ENCODE data around the gene SLC35G2.
"Not testable (repeated sequence)": the region's sequence is repeated elsewhere in the genome, so short reads cannot be mapped to it uniquely, and the experiment has no call there.

The SLC35G2 gene

GRCh38 chr3:136901391-136901790 lies 82.5 kb downstream of the SLC35G2 start:
- Histone ChIP-seq H3K9me3 (peaks cover 71% of the 10 kb centered on the region), H3K4me2 (no peak overlapping the region), H4K20me1 (peaks cover 55% of the 10 kb centered on the region), H3K4me3 (no peak overlapping the region), H3K4me1 (peaks cover 9% of the 10 kb centered on the region; the same call in 1 of the 2 replicates), H3K36me3 (peaks cover 58% of the 10 kb centered on the region), H3K27ac (no peak overlapping the region), H3K9ac (no peak overlapping the region), H3K27me3 (no peaks in the 10 kb centered on the region)
- no peak for TF ChIP-seq Cebpa-rat (IDR thresholded peaks at IDR 0.05)

DNA sequence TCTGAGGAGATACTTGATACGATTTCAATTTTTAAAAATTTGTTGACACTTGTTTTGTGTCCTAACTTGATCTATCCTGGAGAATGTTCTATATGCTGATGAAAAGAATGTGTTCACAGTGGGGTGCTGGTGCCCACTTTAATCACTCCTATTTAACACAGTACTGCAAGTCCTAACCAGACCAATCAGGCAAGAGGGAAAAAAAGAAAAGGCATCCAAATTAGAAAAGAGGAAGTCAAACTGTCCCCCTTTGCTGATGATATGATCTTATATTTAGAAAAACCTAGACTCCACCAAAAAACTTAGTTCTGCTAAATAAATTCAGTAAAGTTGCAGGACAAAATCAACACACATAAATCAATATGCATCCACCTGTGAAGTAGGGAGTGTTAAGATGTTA lies 83.6 kb downstream of the SLC35G2 start:
- Histone ChIP-seq H3K4me2 (0 out of 2 replicates have a peak overlapping the region, but pooled peaks have one; percentile 7), H3K9me3 (peaks cover 75% of the 10 kb centered on the region), H3K36me3 (peaks cover 57% of the 10 kb centered on the region), H4K20me1 (peaks cover 59% of the 10 kb centered on the region)
- H3K4me1 ChIP-seq, H3K27me3 ChIP-seq, H3K4me3 ChIP-seq, H3K27ac ChIP-seq, H3K9ac ChIP-seq: not testable (repeated sequence)

- Histone ChIP-seq H3K4me1 (peaks cover 9% of the 10 kb centered on the region; the same call in 1 of the 2 replicates), H4K20me1 (peaks cover 69% of the 10 kb centered on the region)
- no peak for TF ChIP-seq Cebpa-rat (IDR thresholded peaks at IDR 0.05)
Observed at GRCh38 chr3:136903899-136904298, 85.0 kb downstream of the SLC35G2 start.

DNA sequence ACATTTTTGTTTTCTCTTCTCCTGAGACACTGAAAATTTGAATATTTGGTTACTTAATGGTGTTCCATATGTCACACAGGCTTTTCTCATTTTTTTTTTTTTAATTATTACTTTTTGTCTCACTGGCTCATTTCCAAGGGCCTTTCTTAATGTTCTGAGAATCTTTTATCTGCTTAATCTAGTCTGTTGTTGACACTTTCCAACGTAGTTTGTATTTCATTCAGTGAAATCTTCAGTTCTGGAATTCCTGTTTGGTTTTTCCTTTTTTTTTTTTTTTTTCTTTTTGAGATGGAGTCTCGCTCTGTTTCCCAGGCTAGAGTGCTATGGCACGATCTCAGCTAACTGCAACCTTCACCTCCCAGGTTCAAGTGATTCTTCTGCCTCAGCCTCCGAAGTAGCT lies 85.8 kb downstream of the SLC35G2 start:
- H3K27me3 ChIP-seq = no peaks in the 10 kb centered on the region
- no peak overlapping the region for H3K4me2 ChIP-seq
- no peak overlapping the region for H3K9ac ChIP-seq
- no peak for TF ChIP-seq Cebpa-rat (IDR thresholded peaks at IDR 0.05)
- H3K27ac ChIP-seq = no peak overlapping the region
- peaks cover 69% of the 10 kb centered on the region for H4K20me1 ChIP-seq
- no peak overlapping the region for H3K4me3 ChIP-seq
- H3K4me1 ChIP-seq = peaks cover 9% of the 10 kb centered on the region; the same call in 1 of the 2 replicates
- peaks cover 62% of the 10 kb centered on the region for H3K9me3 ChIP-seq
- H3K36me3 ChIP-seq = peaks cover 48% of the 10 kb centered on the region

More at GRCh38 chr3:136903899-136904298, 85.0 kb downstream of the SLC35G2 start:
- H3K4me3 ChIP-seq = no peak overlapping the region
- no peaks in the 10 kb centered on the region for H3K27me3 ChIP-seq
- no peak overlapping the region for H3K9ac ChIP-seq
- H3K9me3 ChIP-seq = peaks cover 71% of the 10 kb centered on the region
- H3K36me3 ChIP-seq = peaks cover 56% of the 10 kb centered on the region
- no peak overlapping the region for H3K4me2 ChIP-seq
- no peak overlapping the region for H3K27ac ChIP-seq
